WTC11 (cell line): ENCODE data around the gene ICAM1. TPM values are rescaled to one million over a fixed set of nuclear protein-coding genes. Genes with fewer than 3 reads are reported as not detected.

Experiments
- ATAC-seq: fragments of 200-7000 bp; cut with Tn5 transposase; 2 replicates; pipeline ENCODE4 v1.10.0; 2021; ENCODE audit warnings: mild to moderate bottlenecking, moderate library complexity
- CTCF ChIA-PET: fragments of 300-600 bp; sonication (Branson Sonifier 250); formaldehyde crosslinking; loops from one replicate; lab custom pipeline; 2021; ENCODE audit warnings: antibody characterized with exemption; lab: Charles Lee
- POLR2A ChIA-PET: fragments of 350-600 bp; sonication (Branson Sonifier 250); formaldehyde crosslinking; loops from one replicate; lab custom pipeline; 2021; ENCODE audit warnings: antibody characterized with exemption; lab: Charles Lee
- DNase-seq: peaks from one replicate; pipeline ENCODE4 v3.0.0; 2021; ENCODE audit warnings: low spot score
- H3K27ac Mint-ChIP-seq: 2 replicates; pipeline ENCODE4 v1.8.0; 2021; ENCODE audit warnings: mixed read lengths
- H3K27me3 Mint-ChIP-seq: 2 replicates; pipeline ENCODE4 v1.8.0; 2021; ENCODE audit warnings: low read depth, mild to moderate bottlenecking, moderate library complexity, mixed read lengths
- H3K36me3 Mint-ChIP-seq: 2 replicates; pipeline ENCODE4 v1.8.0; 2021; ENCODE audit warnings: mixed read lengths
- H3K4me1 Mint-ChIP-seq: 2 replicates; pipeline ENCODE4 v1.8.0; 2022; ENCODE audit warnings: mixed read lengths
- H3K4me3 Mint-ChIP-seq: 2 replicates; pipeline ENCODE4 v1.8.0; 2021; ENCODE audit warnings: mild to moderate bottlenecking, moderate library complexity, mixed read lengths
- H3K9me3 Mint-ChIP-seq: 2 replicates; pipeline ENCODE4 v1.8.0; 2021; ENCODE audit warnings: mixed read lengths
- ATF1 ChIP-seq: sonication (generic); formaldehyde crosslinking; IDR thresholded peaks from 2 replicates; pipeline ENCODE4 v1.8.1; 2023; ENCODE audit warnings: mild to moderate bottlenecking, moderate library complexity, missing genetic modification reagents
- FOXJ3 ChIP-seq: sonication (generic); formaldehyde crosslinking; IDR thresholded peaks from 2 replicates; pipeline ENCODE4 v1.9.0; 2021; ENCODE audit warnings: missing genetic modification reagents, mild to moderate bottlenecking, borderline replicate concordance
- FOXK1 ChIP-seq: sonication (generic); formaldehyde crosslinking; IDR thresholded peaks from 2 replicates; pipeline ENCODE4 v1.8.0; 2022; ENCODE audit warnings: mild to moderate bottlenecking, moderate library complexity, missing genetic modification reagents
- GTF2I ChIP-seq: fragments of 250-450 bp; sonication (Bioruptor Pico); conservative IDR thresholded peaks from 2 replicates; pipeline ENCODE4 v1.4.0; 2021; ENCODE audit warnings: mild to moderate bottlenecking
- JAZF1 ChIP-seq: fragments of 250-450 bp; sonication (Bioruptor Pico); IDR thresholded peaks from 2 replicates; pipeline ENCODE4 v1.9.0; 2021; ENCODE audit warnings: moderate library complexity, mild to moderate bottlenecking, inconsistent platforms
- MXD4 ChIP-seq: fragments of 250-450 bp; sonication (Bioruptor Pico); IDR thresholded peaks from 2 replicates; pipeline ENCODE4 v1.8.0; 2021; ENCODE audit warnings: mild to moderate bottlenecking, moderate library complexity, borderline replicate concordance
- OVOL2 ChIP-seq: fragments of 250-450 bp; sonication (Bioruptor Pico); IDR thresholded peaks from 2 replicates; pipeline ENCODE4 v1.9.0; 2021; ENCODE audit warnings: mild to moderate bottlenecking, borderline replicate concordance
- SOX15 ChIP-seq: fragments of 250-450 bp; sonication (Bioruptor Pico); IDR thresholded peaks from 2 replicates; pipeline ENCODE4 v1.9.0; 2021; ENCODE audit warnings: mild to moderate bottlenecking
- SP1 ChIP-seq: sonication (generic); formaldehyde crosslinking; conservative IDR thresholded peaks from 2 replicates; pipeline ENCODE4 v1.8.1; 2022; ENCODE audit warnings: missing genetic modification reagents
- TCF7 ChIP-seq: sonication (generic); formaldehyde crosslinking; IDR thresholded peaks from 2 replicates; pipeline ENCODE4 v1.8.0; 2022; ENCODE audit warnings: mild to moderate bottlenecking, low read depth, missing genetic modification reagents, moderate library complexity
- TP53 ChIP-seq: sonication (generic); formaldehyde crosslinking; IDR thresholded peaks from 2 replicates; pipeline ENCODE4 v1.8.1; 2023; ENCODE audit warnings: mild to moderate bottlenecking, missing genetic modification reagents
- ZNF138 ChIP-seq: sonication (generic); formaldehyde crosslinking; conservative IDR thresholded peaks from 2 replicates; pipeline ENCODE4 v1.8.1; 2022; ENCODE audit warnings: mild to moderate bottlenecking, moderate library complexity, missing genetic modification reagents
- ZNF396 ChIP-seq: fragments of 250-450 bp; sonication (Bioruptor Pico); IDR thresholded peaks from 2 replicates; pipeline ENCODE4 v1.8.0; 2021; ENCODE audit warnings: mild to moderate bottlenecking, moderate library complexity, borderline replicate concordance
- ZNF423 ChIP-seq: fragments of 250-450 bp; sonication (Bioruptor Pico); IDR thresholded peaks from 2 replicates; pipeline ENCODE4 v2.1.2; 2022; ENCODE audit warnings: mild to moderate bottlenecking, moderate library complexity
- total RNA-seq: library from RNA; stranded (reverse); gene quantifications from 3 replicates; pipeline ENCODE4 v1.2.3, GENCODE V29; 2021
- TF ChIP-seq, protein P1 (sequence below): sonication (generic); formaldehyde crosslinking; IDR thresholded peaks from 2 replicates; pipeline ENCODE4 v1.8.1; 2022; ENCODE audit warnings: low read depth, missing genetic modification reagents, borderline replicate concordance
- TF ChIP-seq, protein P2 (sequence below): sonication (generic); formaldehyde crosslinking; IDR thresholded peaks from 2 replicates; pipeline ENCODE4 v1.8.0; 2022; ENCODE audit warnings: mild to moderate bottlenecking, missing genetic modification reagents
- TF ChIP-seq, protein P3 (sequence below): sonication (generic); formaldehyde crosslinking; IDR thresholded peaks from 2 replicates; pipeline ENCODE4 v1.8.1; 2022; ENCODE audit warnings: low read depth, mild to moderate bottlenecking, moderate library complexity, missing genetic modification reagents, borderline replicate concordance
- TF ChIP-seq, protein P4 (sequence below): fragments of 250-450 bp; sonication (Bioruptor Pico); IDR thresholded peaks from 2 replicates; pipeline ENCODE4 v1.9.0; 2021; ENCODE audit warnings: mild to moderate bottlenecking
- TF ChIP-seq, protein P5 (sequence below): sonication (generic); formaldehyde crosslinking; IDR thresholded peaks from 2 replicates; pipeline ENCODE4 v1.8.1; 2023; ENCODE audit warnings: mild to moderate bottlenecking, missing genetic modification reagents, moderate library complexity
- TF ChIP-seq, protein P6 (sequence below): sonication (generic); formaldehyde crosslinking; IDR thresholded peaks from 2 replicates; pipeline ENCODE4 v1.8.1; 2022; ENCODE audit warnings: mild to moderate bottlenecking, missing genetic modification reagents, moderate library complexity, borderline replicate concordance
- TF ChIP-seq, protein P7 (sequence below): sonication (generic); formaldehyde crosslinking; IDR thresholded peaks from 2 replicates; pipeline ENCODE4 v1.8.1; 2023; ENCODE audit warnings: mild to moderate bottlenecking, missing genetic modification reagents
- TF ChIP-seq, protein P8 (sequence below): sonication (generic); formaldehyde crosslinking; IDR thresholded peaks from 2 replicates; pipeline ENCODE4 v1.8.0; 2023; ENCODE audit warnings: mild to moderate bottlenecking, missing genetic modification reagents

Gene ICAM1
- total RNA-seq, 1 experiment from 2014 or later: 3.8 TPM

DNA sequence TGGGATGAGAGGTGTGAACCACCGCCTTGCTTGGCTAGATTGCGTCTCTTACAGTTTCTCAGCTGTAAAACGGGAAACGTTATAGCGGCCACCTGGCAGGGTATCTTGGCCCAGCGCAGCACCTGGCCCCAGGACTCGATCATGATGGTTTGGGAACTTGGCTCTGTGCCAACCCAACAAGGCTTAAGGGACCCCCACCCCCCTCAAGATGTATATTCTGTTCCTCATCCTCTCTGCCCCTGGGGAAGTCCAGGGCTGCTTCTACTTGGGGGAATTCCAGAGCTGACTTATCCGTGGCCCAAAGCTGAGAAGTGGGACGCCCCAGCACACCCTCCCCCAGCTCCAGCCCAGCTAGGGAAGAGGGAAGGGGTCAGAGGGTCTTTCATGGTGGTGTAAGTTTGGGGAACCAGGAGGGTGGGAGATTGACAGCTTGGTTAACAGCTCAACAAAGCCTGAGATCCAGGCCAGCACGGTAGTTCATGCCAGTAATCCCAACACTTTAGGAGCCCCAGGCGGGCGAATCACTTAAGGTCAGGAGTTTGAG is 695 bp downstream of the ICAM1 start:
- peaks cover 49% of the 10 kb centered on the region for H3K27me3 Mint-ChIP-seq
- no peaks in the 10 kb centered on the region for H3K9me3 Mint-ChIP-seq
- POLR2A ChIA-PET: interaction anchor here (0.6 to 2.5 kb wide), 9 partner anchors 13 to 117 kb away, joined by 3 to 12 read pairs (median 8); partner anchors contain the start of genes ICAM4, ICAM5 and TYK2
- no peak for DNase-seq
- H3K4me1 Mint-ChIP-seq: 0 out of 2 replicates have a peak, but pooled peaks cover 4% of the 10 kb centered on the region
- peak overlapping the region; percentile 68 for H3K4me3 Mint-ChIP-seq
- CTCF ChIA-PET: interaction anchor here (0.8 to 6.1 kb wide), 28 partner anchors 8 to 587 kb away, joined by 3 to 180 read pairs (median 7); partner anchors contain the start of genes CDC37, DNM2, DNMT1 and FDX2
- no peak overlapping the region for H3K27ac Mint-ChIP-seq
- ATAC-seq: no peak
- TF ChIP-seq, protein P1, sequence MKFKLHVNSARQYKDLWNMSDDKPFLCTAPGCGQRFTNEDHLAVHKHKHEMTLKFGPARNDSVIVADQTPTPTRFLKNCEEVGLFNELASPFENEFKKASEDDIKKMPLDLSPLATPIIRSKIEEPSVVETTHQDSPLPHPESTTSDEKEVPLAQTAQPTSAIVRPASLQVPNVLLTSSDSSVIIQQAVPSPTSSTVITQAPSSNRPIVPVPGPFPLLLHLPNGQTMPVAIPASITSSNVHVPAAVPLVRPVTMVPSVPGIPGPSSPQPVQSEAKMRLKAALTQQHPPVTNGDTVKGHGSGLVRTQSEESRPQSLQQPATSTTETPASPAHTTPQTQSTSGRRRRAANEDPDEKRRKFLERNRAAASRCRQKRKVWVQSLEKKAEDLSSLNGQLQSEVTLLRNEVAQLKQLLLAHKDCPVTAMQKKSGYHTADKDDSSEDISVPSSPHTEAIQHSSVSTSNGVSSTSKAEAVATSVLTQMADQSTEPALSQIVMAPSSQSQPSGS (CRISPR knock-in tag): no peak
- TF ChIP-seq GTF2I (no peak), ZNF423 (CRISPR knock-in tag) (no peak), SP1 (CRISPR knock-in tag) (no peak), TP53 (no peak), ZNF396 (CRISPR knock-in tag) (no peak), OVOL2 (CRISPR knock-in tag) (no peak), ATF1 (CRISPR knock-in tag) (no peak), ZNF138 (CRISPR knock-in tag) (no peak), MXD4 (no peak), JAZF1 (no peak)
- TF ChIP-seq, protein P2, sequence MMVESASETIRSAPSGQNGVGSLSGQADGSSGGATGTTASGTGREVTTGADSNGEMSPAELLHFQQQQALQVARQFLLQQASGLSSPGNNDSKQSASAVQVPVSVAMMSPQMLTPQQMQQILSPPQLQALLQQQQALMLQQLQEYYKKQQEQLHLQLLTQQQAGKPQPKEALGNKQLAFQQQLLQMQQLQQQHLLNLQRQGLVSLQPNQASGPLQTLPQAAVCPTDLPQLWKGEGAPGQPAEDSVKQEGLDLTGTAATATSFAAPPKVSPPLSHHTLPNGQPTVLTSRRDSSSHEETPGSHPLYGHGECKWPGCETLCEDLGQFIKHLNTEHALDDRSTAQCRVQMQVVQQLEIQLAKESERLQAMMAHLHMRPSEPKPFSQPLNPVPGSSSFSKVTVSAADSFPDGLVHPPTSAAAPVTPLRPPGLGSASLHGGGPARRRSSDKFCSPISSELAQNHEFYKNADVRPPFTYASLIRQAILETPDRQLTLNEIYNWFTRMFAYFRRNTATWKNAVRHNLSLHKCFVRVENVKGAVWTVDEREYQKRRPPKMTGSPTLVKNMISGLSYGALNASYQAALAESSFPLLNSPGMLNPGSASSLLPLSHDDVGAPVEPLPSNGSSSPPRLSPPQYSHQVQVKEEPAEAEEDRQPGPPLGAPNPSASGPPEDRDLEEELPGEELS (CRISPR knock-in tag): no peak
- TF ChIP-seq, protein P3, sequence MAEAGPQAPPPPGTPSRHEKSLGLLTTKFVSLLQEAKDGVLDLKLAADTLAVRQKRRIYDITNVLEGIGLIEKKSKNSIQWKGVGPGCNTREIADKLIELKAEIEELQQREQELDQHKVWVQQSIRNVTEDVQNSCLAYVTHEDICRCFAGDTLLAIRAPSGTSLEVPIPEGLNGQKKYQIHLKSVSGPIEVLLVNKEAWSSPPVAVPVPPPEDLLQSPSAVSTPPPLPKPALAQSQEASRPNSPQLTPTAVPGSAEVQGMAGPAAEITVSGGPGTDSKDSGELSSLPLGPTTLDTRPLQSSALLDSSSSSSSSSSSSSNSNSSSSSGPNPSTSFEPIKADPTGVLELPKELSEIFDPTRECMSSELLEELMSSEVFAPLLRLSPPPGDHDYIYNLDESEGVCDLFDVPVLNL (CRISPR knock-in tag): no peak
- H3K36me3 Mint-ChIP-seq: no peaks in the 10 kb centered on the region

DNA sequence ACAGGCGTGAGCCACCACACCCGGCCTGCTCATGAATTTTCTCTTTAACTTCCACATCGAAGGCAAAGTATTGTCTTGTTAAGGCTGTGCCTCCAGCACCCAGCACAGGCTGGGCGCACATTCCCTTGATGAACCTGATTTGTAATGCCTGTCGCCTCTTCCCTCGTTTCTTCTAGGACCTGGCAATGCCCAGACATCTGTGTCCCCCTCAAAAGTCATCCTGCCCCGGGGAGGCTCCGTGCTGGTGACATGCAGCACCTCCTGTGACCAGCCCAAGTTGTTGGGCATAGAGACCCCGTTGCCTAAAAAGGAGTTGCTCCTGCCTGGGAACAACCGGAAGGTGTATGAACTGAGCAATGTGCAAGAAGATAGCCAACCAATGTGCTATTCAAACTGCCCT is 3.7 kb downstream of the ICAM1 start:
- H3K4me3 Mint-ChIP-seq: no peak overlapping the region
- ChIA-PET POLR2A (no interaction called here), CTCF (interaction anchor here (1.4 to 5.5 kb wide), 2 partner anchors 15 to 114 kb away, joined by 6 to 180 read pairs; partner anchors contain the start of genes ICAM4 and ICAM5)
- no peak overlapping the region for H3K27ac Mint-ChIP-seq
- H3K4me1 Mint-ChIP-seq: 0 out of 2 replicates have a peak, but pooled peaks cover 4% of the 10 kb centered on the region
- H3K36me3 Mint-ChIP-seq: no peaks in the 10 kb centered on the region
- no peaks in the 10 kb centered on the region for H3K9me3 Mint-ChIP-seq
- H3K27me3 Mint-ChIP-seq: peaks cover 40% of the 10 kb centered on the region
- ATAC-seq (no peak), DNase-seq (no peak)
- TF ChIP-seq FOXK1 (CRISPR knock-in tag) (no peak), SOX15 (CRISPR knock-in tag) (no peak), MXD4 (no peak), TCF7 (CRISPR knock-in tag) (no peak), FOXJ3 (no peak)
- TF ChIP-seq, protein P4, sequence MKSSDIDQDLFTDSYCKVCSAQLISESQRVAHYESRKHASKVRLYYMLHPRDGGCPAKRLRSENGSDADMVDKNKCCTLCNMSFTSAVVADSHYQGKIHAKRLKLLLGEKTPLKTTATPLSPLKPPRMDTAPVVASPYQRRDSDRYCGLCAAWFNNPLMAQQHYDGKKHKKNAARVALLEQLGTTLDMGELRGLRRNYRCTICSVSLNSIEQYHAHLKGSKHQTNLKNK (CRISPR knock-in tag): no peak
- TF ChIP-seq, protein P5, sequence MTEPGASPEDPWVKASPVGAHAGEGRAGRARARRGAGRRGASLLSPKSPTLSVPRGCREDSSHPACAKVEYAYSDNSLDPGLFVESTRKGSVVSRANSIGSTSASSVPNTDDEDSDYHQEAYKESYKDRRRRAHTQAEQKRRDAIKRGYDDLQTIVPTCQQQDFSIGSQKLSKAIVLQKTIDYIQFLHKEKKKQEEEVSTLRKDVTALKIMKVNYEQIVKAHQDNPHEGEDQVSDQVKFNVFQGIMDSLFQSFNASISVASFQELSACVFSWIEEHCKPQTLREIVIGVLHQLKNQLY (CRISPR knock-in tag): no peak
- TF ChIP-seq, protein P6, sequence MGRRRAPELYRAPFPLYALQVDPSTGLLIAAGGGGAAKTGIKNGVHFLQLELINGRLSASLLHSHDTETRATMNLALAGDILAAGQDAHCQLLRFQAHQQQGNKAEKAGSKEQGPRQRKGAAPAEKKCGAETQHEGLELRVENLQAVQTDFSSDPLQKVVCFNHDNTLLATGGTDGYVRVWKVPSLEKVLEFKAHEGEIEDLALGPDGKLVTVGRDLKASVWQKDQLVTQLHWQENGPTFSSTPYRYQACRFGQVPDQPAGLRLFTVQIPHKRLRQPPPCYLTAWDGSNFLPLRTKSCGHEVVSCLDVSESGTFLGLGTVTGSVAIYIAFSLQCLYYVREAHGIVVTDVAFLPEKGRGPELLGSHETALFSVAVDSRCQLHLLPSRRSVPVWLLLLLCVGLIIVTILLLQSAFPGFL: no peak
- TF ChIP-seq, protein P7, sequence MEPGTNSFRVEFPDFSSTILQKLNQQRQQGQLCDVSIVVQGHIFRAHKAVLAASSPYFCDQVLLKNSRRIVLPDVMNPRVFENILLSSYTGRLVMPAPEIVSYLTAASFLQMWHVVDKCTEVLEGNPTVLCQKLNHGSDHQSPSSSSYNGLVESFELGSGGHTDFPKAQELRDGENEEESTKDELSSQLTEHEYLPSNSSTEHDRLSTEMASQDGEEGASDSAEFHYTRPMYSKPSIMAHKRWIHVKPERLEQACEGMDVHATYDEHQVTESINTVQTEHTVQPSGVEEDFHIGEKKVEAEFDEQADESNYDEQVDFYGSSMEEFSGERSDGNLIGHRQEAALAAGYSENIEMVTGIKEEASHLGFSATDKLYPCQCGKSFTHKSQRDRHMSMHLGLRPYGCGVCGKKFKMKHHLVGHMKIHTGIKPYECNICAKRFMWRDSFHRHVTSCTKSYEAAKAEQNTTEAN (CRISPR knock-in tag): no peak
- TF ChIP-seq, protein P8, sequence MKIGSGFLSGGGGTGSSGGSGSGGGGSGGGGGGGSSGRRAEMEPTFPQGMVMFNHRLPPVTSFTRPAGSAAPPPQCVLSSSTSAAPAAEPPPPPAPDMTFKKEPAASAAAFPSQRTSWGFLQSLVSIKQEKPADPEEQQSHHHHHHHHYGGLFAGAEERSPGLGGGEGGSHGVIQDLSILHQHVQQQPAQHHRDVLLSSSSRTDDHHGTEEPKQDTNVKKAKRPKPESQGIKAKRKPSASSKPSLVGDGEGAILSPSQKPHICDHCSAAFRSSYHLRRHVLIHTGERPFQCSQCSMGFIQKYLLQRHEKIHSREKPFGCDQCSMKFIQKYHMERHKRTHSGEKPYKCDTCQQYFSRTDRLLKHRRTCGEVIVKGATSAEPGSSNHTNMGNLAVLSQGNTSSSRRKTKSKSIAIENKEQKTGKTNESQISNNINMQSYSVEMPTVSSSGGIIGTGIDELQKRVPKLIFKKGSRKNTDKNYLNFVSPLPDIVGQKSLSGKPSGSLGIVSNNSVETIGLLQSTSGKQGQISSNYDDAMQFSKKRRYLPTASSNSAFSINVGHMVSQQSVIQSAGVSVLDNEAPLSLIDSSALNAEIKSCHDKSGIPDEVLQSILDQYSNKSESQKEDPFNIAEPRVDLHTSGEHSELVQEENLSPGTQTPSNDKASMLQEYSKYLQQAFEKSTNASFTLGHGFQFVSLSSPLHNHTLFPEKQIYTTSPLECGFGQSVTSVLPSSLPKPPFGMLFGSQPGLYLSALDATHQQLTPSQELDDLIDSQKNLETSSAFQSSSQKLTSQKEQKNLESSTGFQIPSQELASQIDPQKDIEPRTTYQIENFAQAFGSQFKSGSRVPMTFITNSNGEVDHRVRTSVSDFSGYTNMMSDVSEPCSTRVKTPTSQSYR: no peak
